ENCODE results near the gene PTMS. TPM values are rescaled to one million over a fixed set of nuclear protein-coding genes. Genes with fewer than 3 reads are reported as not detected.
A peak's percentile ranks its signal among the peaks of the same experiment; 100 is the strongest.

Gene PTMS
- total and polyA plus RNA-seq, 2 of the 13 experiments (the other 11 are each of a cell fraction or from before 2014, with no cell fraction given) = 40.5 to 82.4 TPM

DNA sequence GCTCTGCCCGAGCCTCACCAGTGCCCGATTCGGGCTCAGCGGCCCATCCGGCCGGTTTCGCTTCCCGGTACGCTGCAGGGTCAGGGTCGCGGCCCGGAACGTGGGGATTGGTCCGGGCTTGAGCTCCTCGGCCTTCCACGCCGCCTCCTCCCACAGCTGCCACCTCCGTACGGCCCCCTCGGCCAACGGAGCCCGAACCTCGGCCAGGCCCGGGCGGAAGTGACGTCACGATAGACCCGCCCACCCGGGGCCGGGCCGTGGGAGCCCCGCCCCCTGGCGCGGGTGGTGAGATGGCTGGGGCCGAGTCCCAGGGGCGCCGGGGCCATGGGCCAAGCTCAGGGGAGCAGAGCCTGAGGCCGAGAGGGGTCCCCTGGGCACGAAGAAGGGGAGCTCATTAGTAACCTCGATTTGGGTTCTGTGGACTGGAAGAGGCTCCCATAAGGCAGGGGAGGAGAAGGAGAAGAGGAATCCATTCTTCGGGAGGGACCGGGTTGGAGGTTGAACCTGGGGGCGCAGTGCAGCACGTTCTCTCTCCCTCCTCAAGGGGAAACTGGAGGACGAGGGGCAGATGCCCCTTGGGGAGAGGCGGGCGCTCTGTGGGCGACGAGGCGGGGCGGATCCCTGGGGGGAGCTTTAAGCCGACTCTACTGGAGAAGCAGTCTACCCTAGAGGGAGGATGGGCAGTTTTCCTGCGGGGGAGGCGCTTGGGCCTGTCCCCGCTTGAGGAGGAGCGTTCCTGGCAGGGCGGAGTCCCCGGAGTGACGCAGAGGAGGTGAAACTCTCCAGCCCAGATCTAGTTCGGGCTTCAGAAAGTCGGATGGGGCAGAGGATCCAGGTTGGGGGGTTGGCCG lies 13.0 kb upstream of the PTMS start, which contains the start of gene MLF2 (continued):
- TF ChIP-seq, protein P1, sequence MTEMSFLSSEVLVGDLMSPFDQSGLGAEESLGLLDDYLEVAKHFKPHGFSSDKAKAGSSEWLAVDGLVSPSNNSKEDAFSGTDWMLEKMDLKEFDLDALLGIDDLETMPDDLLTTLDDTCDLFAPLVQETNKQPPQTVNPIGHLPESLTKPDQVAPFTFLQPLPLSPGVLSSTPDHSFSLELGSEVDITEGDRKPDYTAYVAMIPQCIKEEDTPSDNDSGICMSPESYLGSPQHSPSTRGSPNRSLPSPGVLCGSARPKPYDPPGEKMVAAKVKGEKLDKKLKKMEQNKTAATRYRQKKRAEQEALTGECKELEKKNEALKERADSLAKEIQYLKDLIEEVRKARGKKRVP (CRISPR knock-in tag; IDR thresholded peaks at IDR 0.05) = 0 out of 4 replicates have a peak, but pooled peaks of 1 of the 2 experiments have one; percentile 22
- TF ChIP-seq MTA1 (CRISPR knock-in tag; IDR thresholded peaks at IDR 0.05; ENCODE audit: borderline replicate concordance) (peak; percentile 28; the same call in 1 of the 2 replicates), HNRNPK (IDR thresholded peaks at IDR 0.05; ENCODE audit: low read depth, low read length, poor library complexity, severe bottlenecking) (peak; percentile 82), ZNF430 (CRISPR knock-in tag; IDR thresholded peaks at IDR 0.05) (peak; percentile 64; the same call in 1 of the 2 replicates), NR1H2 (CRISPR knock-in tag; IDR thresholded peaks at IDR 0.05; ENCODE audit: borderline replicate concordance, low read depth) (0 out of 2 replicates have a peak, but pooled peaks have one; percentile 81), ZNF230 (CRISPR knock-in tag; IDR thresholded peaks at IDR 0.05) (peak; percentile 64; the same call in 1 of the 2 replicates), ARNTL (CRISPR knock-in tag; IDR thresholded peaks at IDR 0.05) (peak; percentile 48; the same call in 1 of the 2 replicates), NONO (IDR thresholded peaks at IDR 0.05) (no peak), NONO (CRISPR knock-in tag; conservative IDR thresholded peaks at IDR 0.05) (peak; percentile 54), ZBTB7A (CRISPR knock-in tag; IDR thresholded peaks at IDR 0.05) (peak; percentile 77; the same call in 1 of the 2 replicates), NBN (conservative IDR thresholded peaks at IDR 0.05) (no peak), ZNF749 (CRISPR knock-in tag; IDR thresholded peaks at IDR 0.05; ENCODE audit: borderline replicate concordance) (peak; percentile 70; the same call in 1 of the 2 replicates), SRSF9 (IDR thresholded peaks at IDR 0.05; ENCODE audit: borderline replicate concordance, insufficient read depth, low read depth, low read length, poor library complexity, severe bottlenecking) (no peak), ZNF292 (CRISPR knock-in tag; IDR thresholded peaks at IDR 0.05; ENCODE audit: borderline replicate concordance, low read depth) (no peak), ZC3H4 (CRISPR knock-in tag; IDR thresholded peaks at IDR 0.05; ENCODE audit: borderline replicate concordance) (no peak; the same call in 1 of the 2 replicates), ATAD3A (CRISPR knock-in tag; IDR thresholded peaks at IDR 0.05) (no peak), MAF1 (CRISPR knock-in tag; IDR thresholded peaks at IDR 0.05; ENCODE audit: borderline replicate concordance) (peak; percentile 32; the same call in 1 of the 2 replicates), ZNF3 (CRISPR knock-in tag; IDR thresholded peaks at IDR 0.05) (peak; percentile 20; the same call in 1 of the 2 replicates), SIX1 (CRISPR knock-in tag; IDR thresholded peaks at IDR 0.05; ENCODE audit: borderline replicate concordance) (0 out of 2 replicates have a peak, but pooled peaks have one; percentile 46)
- TF ChIP-seq, protein P2, sequence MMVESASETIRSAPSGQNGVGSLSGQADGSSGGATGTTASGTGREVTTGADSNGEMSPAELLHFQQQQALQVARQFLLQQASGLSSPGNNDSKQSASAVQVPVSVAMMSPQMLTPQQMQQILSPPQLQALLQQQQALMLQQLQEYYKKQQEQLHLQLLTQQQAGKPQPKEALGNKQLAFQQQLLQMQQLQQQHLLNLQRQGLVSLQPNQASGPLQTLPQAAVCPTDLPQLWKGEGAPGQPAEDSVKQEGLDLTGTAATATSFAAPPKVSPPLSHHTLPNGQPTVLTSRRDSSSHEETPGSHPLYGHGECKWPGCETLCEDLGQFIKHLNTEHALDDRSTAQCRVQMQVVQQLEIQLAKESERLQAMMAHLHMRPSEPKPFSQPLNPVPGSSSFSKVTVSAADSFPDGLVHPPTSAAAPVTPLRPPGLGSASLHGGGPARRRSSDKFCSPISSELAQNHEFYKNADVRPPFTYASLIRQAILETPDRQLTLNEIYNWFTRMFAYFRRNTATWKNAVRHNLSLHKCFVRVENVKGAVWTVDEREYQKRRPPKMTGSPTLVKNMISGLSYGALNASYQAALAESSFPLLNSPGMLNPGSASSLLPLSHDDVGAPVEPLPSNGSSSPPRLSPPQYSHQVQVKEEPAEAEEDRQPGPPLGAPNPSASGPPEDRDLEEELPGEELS (CRISPR knock-in tag; IDR thresholded peaks at IDR 0.05) = no peak
- TF ChIP-seq, protein P3, sequence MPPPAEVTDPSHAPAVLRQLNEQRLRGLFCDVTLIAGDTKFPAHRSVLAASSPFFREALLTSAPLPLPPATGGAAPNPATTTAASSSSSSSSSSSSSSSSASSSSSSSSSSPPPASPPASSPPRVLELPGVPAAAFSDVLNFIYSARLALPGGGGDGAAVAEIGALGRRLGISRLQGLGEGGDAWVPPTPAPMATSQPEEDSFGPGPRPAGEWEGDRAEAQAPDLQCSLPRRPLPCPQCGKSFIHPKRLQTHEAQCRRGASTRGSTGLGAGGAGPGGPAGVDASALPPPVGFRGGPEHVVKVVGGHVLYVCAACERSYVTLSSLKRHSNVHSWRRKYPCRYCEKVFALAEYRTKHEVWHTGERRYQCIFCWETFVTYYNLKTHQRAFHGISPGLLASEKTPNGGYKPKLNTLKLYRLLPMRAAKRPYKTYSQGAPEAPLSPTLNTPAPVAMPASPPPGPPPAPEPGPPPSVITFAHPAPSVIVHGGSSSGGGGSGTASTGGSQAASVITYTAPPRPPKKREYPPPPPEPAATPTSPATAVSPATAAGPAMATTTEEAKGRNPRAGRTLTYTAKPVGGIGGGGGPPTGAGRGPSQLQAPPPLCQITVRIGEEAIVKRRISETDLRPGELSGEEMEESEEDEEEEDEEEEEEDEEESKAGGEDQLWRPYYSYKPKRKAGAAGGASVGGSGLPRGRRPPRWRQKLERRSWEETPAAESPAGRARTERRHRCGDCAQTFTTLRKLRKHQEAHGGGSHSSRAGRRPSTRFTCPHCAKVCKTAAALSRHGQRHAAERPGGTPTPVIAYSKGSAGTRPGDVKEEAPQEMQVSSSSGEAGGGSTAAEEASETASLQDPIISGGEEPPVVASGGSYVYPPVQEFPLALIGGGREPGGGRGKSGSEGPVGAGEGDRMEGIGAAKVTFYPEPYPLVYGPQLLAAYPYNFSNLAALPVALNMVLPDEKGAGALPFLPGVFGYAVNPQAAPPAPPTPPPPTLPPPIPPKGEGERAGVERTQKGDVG (CRISPR knock-in tag; IDR thresholded peaks at IDR 0.05; ENCODE audit: borderline replicate concordance) = peak; percentile 63; the same call in 1 of the 2 replicates

Data from HepG2 (cell line).